NCI-H2107 treated with DMSO at 0.1 percent for 48 hours (cell line): ENCODE results near the gene DNAH3.

Experiments used
- DNase-seq: peaks from one replicate; lab custom pipeline; 2025; ENCODE audit not compliant: unreplicated experiment; lab: John Stamatoyannopoulos, UW

DNAH3 gene

GRCh38 chr16:20911361-20911760 is 239.3 kb downstream of the DNAH3 start:
- no peak for DNase-seq

GRCh38 chr16:20910781-20911321 is 239.8 kb downstream of the DNAH3 start:
- DNase-seq, result no peak

GRCh38 chr16:20906341-20907255 is 244.0 kb downstream of the DNAH3 start:
- no peak for DNase-seq

- no peak for DNase-seq
Measured at GRCh38 chr16:20905576-20905975, 245.1 kb downstream of the DNAH3 start.

GRCh38 chr16:20904507-20905081 is 246.1 kb downstream of the DNAH3 start:
- no peak for DNase-seq

GRCh38 chr16:20903899-20904506 is 246.6 kb downstream of the DNAH3 start:
- DNase-seq, result no peak

- DNase-seq, result no peak
Measured at GRCh38 chr16:20903116-20903898, 247.3 kb downstream of the DNAH3 start.

- no peak for DNase-seq
Measured at GRCh38 chr16:20902426-20902825, 248.2 kb downstream of the DNAH3 start.

- peak; percentile 14 for DNase-seq
Measured at GRCh38 chr16:20901436-20902112, 249.1 kb downstream of the DNAH3 start.

GRCh38 chr16:20901068-20901435 is 249.6 kb downstream of the DNAH3 start:
- no peak for DNase-seq

GRCh38 chr16:20900299-20901067 is 250.2 kb downstream of the DNAH3 start, which contains the start of the genes DCUN1D3 and LYRM1:
Gene DCUN1D3, minus strand, starts transcription at chr16:20900358. Its CDS starts 37,820 bp downstream, at chr16:20862538.
Gene LYRM1, plus strand, starts transcription at chr16:20900771. Its CDS starts 14,785 bp downstream, at chr16:20915556.
- peak; percentile 95 for DNase-seq

GRCh38 chr16:20899477-20900298 is 251.0 kb downstream of the DNAH3 start:
- no peak for DNase-seq

GRCh38 chr16:20899071-20899470 is 251.6 kb downstream of the DNAH3 start:
- no peak for DNase-seq

- DNase-seq, result no peak
Measured at GRCh38 chr16:20897922-20898321, 252.7 kb downstream of the DNAH3 start.

GRCh38 chr16:20897253-20897897 is 253.3 kb downstream of the DNAH3 start:
- no peak for DNase-seq

GRCh38 chr16:20894388-20894787 is 256.3 kb downstream of the DNAH3 start:
- DNase-seq, result no peak

GRCh38 chr16:20889625-20890275 is 260.9 kb downstream of the DNAH3 start:
- no peak for DNase-seq

- no peak for DNase-seq
Measured at GRCh38 chr16:20887207-20887606, 263.4 kb downstream of the DNAH3 start.
